ENCODE data around the gene TTC12. TPM values are rescaled to one million over a fixed set of nuclear protein-coding genes. Genes with fewer than 3 reads are reported as not detected.

Gene TTC12
- total and polyA plus RNA-seq, 10 of the 15 experiments (the other 5 are each of a cell fraction or from before 2014, with no cell fraction given) = 3.7 to 14.0 (median 8.1) TPM

DNA sequence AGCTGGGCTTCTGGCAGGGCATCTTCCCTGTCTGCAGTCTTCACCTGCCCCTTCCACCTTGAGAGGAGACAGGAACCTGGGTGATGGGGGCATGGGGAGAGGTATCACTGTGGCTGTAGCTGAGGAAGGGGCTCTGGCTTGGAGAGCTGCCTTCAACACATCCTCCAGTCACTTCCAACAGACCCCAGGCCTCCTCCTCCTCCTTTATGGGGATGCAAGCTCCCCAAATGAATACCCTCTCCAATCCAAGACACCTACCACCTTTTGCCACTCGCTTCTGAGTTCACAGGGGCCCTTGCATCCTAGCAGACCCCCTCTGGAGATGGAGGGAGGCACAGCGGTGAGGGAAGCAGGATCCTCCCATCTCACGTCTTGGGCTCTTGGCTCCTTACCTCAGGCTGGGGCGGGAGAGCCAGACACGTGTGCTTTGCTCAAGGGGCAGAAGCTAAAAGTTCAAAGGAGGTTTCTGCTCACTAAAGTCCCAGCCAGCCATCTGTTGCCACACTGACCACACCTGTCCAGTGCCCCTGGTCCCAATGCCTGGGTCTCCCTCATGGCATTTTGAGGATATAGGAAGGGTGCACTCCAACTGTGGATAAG is 86.3 kb downstream of the TTC12 start:
- in situ Hi-C loops (cut with MboI) = no loop called here
- no TSS peak for BruUV-seq (replicated peaks)
- WGBS (ENCODE audit: insufficient coverage, insufficient replicate concordance, low lambda C conversion rate, missing lambda C conversion rate) = 17% methylated on average over 5 of the region's 5 CpGs
- Histone ChIP-seq H3K4me2 (ENCODE audit: control insufficient read depth, insufficient read depth) (no peak overlapping the region), H3K79me2 (ENCODE audit: control insufficient read depth, insufficient read depth, low read length) (no peaks in the 10 kb centered on the region), H3K9me3 (replicated peaks; ENCODE audit: control insufficient read depth, insufficient read depth, low read length) (no peaks in the 10 kb centered on the region), H3K4me1 (ENCODE audit: control insufficient read depth, insufficient read depth, low read length) (no peaks in the 10 kb centered on the region), H3K27ac (ENCODE audit: control insufficient read depth, insufficient read depth) (no peak overlapping the region), H3K27me3 (replicated peaks in 1 of 2; ENCODE audit: control insufficient read depth in 2 of 2, insufficient read depth in 2 of 2, low read length in 1 of 2) (no peaks in the 10 kb centered on the region; a peak in 1 of 4 replicates), H4K20me1 (ENCODE audit: control insufficient read depth, insufficient read depth) (no peaks in the 10 kb centered on the region; the same call in 1 of the 2 replicates), H3K36me3 (ENCODE audit: control insufficient read depth in 2 of 2, insufficient read depth in 2 of 2, low read length in 1 of 2) (no peaks in the 10 kb centered on the region), H2AFZ (ENCODE audit: control insufficient read depth, low read depth, low read length) (no peak overlapping the region), H3K4me3 (no peak overlapping the region), H3K9ac (ENCODE audit: control insufficient read depth, insufficient read depth, low read length) (no peak overlapping the region)
- TF ChIP-seq PKNOX1 (IDR thresholded peaks at IDR 0.05) = no peak
- no peak for TF ChIP-seq POLR2A (IDR thresholded peaks at IDR 0.05; ENCODE audit: low read depth, low read length)
- TF ChIP-seq ZBED1 (IDR thresholded peaks at IDR 0.05; ENCODE audit: borderline replicate concordance) = no peak
- TF ChIP-seq JUND (IDR thresholded peaks at IDR 0.05; ENCODE audit: low read depth, low read length) = no peak
- no peak for TF ChIP-seq KDM1A (IDR thresholded peaks at IDR 0.05; ENCODE audit: borderline replicate concordance)
- no peak for TF ChIP-seq EGR1 (IDR thresholded peaks at IDR 0.05; ENCODE audit: borderline replicate concordance in 1 of 2, low read depth in 2 of 2, low read length in 2 of 2)
- no peak for TF ChIP-seq JUNB (IDR thresholded peaks at IDR 0.05)
- TF ChIP-seq SMAD1 (IDR thresholded peaks at IDR 0.05; ENCODE audit: low read depth, partially characterized antibody) = no peak
- ChIA-PET CTCF (no interaction called here), RAD21 (ENCODE audit: unreplicated experiment) (interaction anchor here (0.7 kb wide), 1 partner anchor 898 kb away, joined by 3 read pairs; no protein-coding TSS in a partner anchor), POLR2A (no interaction called here), SMC1A (ENCODE audit: uncharacterized antibody, unreplicated experiment) (interaction anchor here (0.6 kb wide), 1 partner anchor 82 kb away, joined by 3 read pairs; no protein-coding TSS in a partner anchor)
- ATAC-seq = no peak
- intact Hi-C loops (cut with micrococcal nuclease; ENCODE audit: unreplicated experiment) = no loop called here
- FAIRE-seq = no peak
- no peak for DNase-seq (ENCODE audit: low read depth, low spot score)
